HTERT RPE-1 (cell line): ENCODE results near the gene USP37.

Experiments used
- in situ Hi-C: fragments of 300-500 bp; cut with MboI; formaldehyde crosslinking; loops from 4 replicates; pipeline ENCODE4 v1.14.3; 2020; ENCODE audit warnings: low sequenced_read_pairs

Gene USP37, protein sequence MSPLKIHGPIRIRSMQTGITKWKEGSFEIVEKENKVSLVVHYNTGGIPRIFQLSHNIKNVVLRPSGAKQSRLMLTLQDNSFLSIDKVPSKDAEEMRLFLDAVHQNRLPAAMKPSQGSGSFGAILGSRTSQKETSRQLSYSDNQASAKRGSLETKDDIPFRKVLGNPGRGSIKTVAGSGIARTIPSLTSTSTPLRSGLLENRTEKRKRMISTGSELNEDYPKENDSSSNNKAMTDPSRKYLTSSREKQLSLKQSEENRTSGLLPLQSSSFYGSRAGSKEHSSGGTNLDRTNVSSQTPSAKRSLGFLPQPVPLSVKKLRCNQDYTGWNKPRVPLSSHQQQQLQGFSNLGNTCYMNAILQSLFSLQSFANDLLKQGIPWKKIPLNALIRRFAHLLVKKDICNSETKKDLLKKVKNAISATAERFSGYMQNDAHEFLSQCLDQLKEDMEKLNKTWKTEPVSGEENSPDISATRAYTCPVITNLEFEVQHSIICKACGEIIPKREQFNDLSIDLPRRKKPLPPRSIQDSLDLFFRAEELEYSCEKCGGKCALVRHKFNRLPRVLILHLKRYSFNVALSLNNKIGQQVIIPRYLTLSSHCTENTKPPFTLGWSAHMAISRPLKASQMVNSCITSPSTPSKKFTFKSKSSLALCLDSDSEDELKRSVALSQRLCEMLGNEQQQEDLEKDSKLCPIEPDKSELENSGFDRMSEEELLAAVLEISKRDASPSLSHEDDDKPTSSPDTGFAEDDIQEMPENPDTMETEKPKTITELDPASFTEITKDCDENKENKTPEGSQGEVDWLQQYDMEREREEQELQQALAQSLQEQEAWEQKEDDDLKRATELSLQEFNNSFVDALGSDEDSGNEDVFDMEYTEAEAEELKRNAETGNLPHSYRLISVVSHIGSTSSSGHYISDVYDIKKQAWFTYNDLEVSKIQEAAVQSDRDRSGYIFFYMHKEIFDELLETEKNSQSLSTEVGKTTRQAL

DNA sequence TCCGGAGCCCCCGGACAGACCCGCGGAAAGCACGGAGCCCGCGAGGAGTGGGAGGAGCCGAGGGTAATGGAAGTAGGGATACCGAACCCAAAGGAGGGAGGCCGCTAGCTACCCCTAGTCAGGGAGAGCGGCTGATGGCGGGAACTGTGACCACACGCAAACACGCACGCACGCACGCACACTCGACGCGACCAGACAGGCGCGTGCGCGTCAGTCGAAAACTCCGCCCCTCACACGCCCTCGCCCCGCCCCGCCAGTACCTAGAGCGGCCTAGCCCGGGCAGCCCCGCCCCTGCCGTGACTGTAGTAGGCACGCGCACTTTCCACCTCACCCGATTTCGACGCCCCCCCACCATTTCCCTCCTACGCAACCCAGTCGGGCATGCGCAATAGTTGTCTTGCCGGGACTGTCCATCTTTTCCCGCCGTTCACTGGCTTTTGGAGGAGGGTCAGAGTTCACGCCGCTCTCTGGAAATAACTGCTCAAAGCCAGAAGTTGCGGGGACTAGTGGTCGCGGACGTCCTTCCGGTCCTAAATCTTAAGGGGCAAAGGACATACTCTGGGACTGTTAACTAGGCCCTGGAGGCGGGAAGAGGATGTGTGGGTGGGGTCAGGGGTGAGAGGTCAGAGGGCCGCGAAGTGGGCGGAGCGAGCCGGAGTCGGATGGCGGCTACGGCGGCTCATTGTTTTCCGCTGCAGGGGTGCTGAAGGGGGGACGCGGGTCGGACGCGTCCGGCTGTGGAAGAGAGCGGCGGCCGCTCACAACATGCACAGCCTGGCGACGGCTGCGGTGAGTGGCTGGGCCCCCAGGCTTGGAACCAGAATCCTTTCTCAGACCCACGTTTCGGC is at the start of gene USP37, which contains the start of gene CNOT9:
USP37 (minus strand) TSS at position 162 of the 848 bp plus-strand sequence. CDS start 9,698 bp downstream, outside the sequence.
CNOT9 (plus strand) TSS at position 650 of the 848 bp plus-strand sequence; CDS start at position 766, 116 bp downstream.
- in situ Hi-C loops = no loop called here

DNA sequence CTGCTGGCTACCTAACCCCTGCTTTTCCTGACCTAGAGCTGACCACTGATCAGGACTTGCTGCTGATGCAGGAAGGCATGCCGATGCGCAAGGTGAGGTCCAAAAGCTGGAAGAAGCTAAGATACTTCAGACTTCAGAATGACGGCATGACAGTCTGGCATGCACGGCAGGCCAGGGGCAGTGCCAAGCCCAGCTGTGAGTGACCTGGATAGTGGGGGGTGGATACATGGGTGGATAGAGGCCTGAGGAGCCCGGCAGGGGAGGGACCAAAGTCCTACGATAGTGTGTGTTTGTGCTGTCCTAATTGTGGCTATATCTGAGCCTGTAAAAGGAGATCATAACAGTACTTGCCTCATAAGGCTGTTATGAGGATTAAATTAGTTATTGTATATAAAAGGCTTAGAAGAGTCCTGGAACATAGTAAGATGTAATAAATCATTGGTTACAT is 47.7 kb upstream of the USP37 start:
- in situ Hi-C loops = no loop called here

DNA sequence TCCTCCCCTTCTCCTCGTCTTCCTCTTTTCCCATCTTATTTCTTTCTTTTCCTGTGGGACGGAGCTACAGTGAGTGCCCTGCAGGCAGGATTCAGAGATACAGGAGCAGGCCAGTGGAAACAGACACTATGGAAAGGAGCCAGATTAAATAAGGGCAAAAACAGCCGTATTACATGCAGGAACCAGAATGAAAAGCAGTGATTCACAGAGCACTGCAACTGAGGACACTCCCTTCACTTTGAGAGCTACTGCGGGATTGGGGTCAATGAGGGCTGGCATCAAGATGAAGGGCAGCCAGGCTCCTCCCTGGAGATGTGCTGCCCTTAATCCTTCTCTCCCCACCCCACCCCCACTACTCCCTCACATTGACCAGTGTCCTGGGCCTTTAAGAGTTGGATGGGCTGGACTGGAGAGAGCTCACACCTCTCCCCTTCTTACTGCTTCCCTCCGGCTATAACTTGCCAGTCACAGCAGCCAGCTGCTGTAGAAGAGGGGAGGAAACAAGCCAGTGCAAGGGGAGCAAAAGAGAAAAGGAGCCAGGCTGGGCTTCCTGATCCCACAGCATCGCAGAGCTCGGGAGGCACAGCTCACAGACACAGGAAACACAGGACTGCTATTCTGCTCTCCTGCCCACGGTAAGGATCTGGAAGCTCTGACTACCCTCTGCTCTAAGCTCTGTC is 39.4 kb upstream of the USP37 start, which contains the start of gene PLCD4:
PLCD4 (plus strand) TSS at position 464 of the 680 bp plus-strand sequence. CDS start 7,841 bp downstream, outside the sequence.
- in situ Hi-C loops = no loop called here

DNA sequence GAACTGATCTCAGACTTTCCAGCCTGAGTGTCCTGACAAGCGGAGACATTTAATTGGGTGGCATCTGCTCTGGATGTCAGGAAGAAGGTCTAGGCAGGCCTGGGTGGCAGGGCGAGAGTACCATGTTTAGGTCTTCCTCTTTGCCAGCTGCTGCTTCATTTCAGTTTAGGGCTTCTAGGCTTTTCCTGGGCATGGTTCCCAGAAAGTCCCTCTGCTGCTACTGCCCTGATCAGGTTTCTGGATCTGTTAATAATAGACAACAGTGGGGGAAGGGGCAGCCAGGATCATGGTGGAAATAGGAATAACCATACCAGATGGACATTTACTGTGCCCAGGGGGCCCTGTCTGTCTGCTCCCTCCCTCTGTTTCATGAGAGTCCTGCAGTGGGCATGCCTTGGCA is 37.3 kb upstream of the USP37 start:
- in situ Hi-C loops = no loop called here

DNA sequence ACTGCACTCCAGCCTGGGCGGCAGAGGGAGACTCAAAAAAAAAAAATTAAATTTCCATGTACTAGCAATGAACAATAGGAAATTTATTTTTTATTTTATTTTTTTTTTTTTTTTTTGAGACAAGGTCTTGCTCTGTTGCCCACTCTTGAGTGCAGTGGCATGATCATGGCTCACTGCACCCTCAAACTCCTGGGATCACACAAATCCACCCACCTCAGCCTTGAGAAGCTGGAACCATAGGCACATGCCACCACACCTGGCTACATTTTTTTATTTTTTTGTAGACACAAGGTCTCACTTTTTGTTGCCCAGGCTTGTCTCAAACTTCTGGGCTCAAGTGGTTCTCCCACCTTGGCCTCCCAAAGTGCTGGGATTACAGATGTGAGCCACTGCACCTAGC is 17.4 kb upstream of the USP37 start:
- in situ Hi-C loops = no loop called here

DNA sequence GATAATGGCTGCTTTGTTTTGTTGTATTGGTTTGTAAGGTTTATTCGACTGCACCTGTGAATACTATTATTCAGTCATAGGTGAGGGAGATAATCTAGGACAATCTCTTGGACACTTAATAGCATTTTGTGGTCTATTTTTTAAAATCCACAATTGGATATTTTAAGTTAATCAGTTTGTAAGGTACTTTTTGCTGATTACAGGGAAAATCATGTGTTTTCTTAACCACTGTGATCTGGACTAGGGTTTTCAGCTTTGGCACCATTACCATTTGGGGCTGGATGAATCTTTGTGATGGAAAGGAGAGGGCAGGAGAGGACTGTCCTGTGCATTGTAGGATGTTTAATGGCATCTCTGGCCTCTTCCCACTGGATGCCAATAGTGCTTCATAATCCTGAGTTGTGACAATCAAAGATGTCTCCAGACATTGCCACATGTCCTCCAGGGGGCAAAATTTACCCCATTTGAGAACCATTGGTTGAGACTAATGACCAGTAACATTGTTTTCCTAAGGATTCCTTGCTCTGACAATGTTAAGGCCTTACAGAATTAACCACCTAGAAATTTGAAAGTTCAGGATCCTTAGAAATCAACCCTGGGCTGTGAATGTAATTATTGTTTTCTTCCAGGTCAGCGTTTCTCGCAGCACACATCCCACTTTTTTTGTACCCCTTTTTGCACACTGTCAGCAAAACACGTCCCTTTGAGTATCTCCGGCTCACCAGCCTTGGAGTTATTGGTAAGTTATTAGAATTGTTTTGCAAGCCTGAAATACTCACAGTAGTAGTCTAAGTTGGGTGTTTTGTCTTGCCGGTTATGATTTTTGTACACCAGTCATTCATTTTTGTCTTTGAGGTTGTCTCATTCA is 16.1 kb upstream of the USP37 start:
- in situ Hi-C loops = no loop called here

DNA sequence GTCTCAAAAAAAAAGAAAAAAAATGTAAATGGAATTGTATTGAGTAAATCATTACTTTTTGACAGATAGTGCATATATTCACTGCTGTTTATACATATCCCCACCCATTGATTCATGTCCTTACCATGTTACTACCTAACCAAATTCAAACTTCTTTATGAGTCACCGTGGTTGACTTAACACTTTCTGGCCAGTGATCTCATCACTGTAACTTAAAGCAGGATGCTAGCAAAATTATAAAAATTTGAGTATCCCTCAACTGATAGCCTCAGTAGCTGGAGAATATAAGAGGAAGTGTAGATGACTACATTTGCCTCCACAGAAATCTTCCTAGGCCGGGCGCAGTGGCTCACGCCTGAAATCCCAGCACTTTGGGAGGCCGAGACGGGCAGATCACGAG is 13.9 kb upstream of the USP37 start:
- in situ Hi-C loops = no loop called here

DNA sequence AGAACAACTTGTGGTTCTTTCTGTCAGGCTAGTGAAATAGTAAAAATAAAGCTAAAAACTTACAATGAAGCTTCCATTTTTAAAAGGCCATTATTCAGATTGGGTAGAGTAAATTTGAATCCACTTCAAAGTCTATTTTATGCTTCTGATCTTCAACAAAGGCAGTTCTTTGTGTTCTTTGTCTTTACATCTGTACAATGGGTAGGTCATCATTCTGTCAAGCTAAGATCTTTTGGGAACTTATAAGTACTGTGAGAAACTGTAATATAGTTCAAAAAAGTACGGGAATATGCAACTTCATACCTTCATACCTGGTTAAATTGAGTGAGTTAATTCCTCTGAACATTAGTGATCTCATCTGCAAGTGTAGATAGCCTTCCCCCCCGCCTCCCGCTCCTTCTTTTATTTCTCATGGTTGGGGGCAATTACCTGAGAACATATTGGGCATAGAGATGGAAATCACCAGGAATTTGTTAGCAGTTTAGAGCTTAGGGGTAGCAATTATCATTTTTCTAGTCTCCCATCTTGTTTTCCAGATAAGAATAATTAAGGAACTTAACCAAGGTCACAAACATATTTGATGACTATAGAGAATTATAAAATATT is 10.2 kb upstream of the USP37 start:
- in situ Hi-C loops = no loop called here

DNA sequence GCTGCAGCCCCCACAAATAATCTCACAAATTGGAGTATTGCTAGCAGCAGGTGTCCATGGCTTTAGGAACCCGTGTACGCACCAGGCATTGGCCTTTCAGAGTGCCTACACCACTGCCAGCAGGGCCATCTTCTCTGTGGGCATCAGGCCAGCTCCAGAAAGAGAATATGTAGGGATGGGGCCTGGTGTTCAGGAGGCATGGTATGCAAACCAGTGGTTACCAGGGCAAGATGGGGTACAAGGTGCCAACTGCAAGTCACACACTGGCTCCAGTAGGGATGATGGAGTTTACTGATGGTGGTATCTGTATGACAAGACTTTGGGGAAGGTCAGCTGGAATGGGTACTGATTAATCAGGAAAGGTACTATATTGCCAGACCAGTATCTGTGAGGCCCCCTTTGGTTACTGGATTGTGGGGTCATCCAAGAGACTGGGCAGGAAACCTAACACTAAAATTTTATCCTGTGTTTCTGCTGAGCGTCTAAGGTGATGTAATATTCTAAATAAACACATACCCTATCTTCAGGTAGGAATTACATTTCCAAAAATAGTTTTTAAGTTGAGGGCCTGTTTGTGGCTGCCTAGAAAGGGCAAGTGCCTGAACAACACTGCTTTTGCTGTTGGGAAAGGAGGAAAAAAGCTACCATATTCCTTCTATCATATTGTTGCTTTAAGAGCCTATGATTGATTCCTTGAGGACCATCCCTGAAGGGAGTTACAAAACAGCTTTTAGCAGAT is 9.5 kb upstream of the USP37 start:
- in situ Hi-C loops = no loop called here

DNA sequence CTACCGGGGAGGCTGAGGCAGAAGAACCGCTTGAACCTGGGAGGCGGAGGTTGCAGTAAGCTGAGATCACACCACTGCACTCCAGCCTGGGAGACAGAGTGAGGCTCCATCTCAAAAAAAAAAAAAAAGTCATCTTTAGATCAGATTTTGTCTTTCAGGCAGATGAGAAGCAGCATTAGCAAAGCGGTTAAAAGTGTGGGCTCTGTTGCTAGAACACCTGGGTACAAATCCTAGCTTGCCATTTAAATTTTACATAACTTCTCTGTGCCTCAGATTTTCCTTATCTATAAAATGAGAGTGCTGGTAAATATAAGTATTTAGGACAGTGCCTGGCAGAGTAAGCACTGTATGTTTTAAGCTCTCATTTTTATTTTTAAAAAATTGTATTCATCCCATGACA is 8.7 kb upstream of the USP37 start:
- in situ Hi-C loops = no loop called here

DNA sequence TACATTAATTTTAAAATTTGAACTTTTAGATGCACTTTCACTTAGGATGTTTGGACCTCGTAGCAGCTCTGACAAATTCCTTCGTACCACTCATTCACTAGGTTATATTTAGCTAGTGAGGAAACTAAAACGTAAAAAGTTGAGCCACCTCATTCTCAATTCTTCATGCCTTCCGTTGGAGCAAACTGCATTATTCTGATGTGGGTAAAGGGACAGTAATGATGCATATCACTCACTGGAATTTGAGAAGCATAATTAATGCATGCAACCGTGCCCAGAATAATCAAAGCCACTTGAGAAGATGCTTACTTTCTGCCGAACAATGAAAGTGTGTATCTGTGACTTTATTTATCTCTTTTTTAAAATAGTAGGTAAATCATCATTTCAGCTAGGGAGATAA is 2.7 kb upstream of the USP37 start:
- in situ Hi-C loops = no loop called here

DNA sequence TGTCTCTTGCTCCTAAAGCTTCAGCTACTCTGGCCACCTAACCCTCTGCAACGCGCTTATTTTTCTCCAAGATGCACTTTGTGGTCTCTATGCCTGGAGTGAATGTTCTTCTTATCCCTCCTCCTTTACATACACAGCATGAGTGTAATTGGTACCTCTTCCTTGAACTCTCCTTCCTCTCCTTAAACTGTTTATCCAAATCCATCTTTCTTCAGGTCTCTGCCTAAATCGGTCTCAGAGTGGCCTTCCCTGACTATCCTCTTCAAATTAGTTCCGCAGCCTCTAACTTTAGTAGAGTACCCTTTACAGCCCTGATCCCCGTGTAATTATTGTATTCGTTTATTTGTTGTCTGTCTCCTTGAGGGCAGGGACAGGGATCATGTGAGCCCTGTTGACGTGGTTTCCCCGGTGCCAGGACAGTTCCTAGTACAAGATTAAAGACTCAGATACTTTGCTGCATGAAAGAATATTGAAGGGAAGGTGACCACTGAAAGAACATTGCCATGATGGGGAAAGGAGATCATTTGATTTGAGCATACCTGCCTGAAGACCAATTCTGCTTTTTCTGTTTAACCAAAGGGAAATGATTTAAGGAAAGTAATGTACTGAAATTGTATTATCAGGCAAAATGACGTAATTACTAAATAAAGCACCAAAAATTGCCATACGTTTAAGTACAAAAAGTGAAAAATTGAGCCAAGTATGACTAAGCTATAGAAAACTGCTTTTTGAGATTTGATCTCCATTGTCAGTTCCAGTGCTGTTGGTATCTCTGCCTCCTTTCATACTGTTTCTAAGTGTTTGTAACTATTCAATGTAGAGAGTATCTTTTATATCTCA is 1.7 kb upstream of the USP37 start:
- in situ Hi-C loops = no loop called here

DNA sequence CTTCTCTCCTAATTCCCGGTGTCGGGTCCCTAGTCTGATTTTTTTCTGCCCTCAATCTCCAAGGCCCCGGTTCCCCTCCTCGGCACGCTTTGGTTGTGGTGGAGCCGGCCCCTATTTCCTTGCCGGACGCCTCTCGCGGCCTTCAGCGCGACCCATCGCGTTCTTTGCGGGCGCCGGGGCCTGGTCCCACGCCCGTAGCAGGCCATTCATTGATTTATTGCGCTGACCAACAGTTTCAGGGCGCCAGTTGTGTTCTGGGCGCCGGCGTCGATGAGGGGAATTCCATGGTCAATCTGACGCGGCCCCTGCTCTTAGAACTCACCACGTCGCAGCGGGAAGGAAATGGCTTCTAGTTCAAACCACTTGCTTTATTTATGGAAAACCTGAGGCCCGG is 884 bp upstream of the USP37 start:
- in situ Hi-C loops = no loop called here

DNA sequence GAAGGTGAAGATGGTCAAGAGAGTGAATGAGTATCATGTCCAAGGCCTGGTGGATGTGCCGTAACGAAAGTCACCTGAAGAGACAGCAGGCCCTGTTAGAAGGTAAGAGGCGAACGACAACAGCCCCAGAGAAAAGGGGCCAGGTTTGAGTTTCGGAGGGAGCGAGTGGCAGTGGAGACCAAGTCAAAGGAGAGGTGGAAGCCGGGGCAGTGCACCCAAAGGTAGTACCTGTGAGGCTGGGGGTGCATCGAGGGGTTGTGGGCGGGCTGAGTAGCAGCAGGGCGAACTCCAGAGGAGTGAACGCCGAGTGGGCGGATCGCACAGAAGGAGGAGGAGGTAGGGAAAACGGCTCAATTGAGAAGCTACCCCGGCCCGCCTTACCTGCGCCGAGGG is 358 bp downstream of the USP37 start:
- in situ Hi-C loops = no loop called here

DNA sequence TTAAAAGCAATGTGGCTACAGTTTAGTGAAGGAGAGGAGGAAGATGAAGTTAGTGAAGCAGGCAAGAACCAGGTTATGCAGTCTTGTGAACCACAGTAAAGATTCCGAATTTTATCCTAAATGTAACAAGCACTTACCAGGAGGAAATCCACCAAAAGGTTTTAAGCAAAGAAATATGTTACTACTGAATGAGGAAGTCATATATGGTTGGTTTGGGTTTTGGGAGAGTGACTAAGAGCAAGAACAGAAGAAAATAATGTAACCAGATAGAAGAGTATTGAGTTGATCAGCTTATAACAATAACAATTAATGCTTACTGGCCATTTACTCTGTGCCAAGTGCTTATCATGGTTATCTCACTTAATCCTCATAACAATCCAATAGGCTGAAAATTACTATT is 1.9 kb downstream of the USP37 start:
- in situ Hi-C loops = no loop called here

DNA sequence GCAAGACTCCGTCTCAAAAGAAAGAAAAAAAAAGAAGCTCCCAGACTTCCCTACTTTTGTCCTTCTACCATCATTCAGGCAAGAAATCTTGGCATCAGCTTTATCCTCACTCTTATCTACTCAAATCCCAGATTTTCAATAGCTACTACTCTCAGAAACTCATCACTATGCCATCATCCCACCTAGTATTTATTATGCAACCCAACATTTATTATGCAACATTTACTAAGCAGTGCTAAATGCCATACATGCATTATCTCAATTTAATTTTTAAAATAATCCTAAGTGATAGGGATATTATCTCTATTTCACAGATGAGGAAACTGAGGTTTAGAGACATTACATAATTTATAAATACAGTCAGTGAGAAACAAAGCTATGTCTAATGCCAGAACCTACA is 4.1 kb downstream of the USP37 start:
- in situ Hi-C loops = no loop called here

DNA sequence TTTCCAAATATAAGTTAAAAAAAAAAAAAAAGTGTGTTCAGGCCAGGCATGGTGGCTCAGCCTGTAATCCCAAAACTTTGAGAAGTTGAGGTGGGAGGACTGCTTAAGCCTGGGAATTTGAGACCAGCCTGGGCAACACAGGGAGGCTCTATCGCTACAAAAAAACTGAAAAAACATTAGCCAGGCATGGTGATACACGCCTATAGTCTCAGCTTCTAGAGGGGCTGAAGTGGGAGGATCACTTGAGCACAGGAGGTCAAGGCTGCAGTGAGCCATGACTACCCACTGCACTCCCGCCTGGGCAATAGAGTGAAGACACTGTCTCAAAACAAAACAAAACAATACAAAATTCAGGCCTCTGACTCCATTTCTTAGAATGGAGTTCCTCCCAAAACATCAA is 9.2 kb downstream of the USP37 start:
- in situ Hi-C loops = no loop called here
